Upper lobe of left lung (tissue), 6 donors: Measurements from ENCODE around the gene GFOD1. TPM values are rescaled to one million over a fixed set of nuclear protein-coding genes. Genes with fewer than 3 reads are reported as not detected.
A peak's percentile ranks its signal among the peaks of the same experiment; 100 is the strongest.

Experiments
- ATAC-seq, 2 donors: fragments of 200-7000 bp; cut with Tn5 transposase; one replicate each; pipeline ENCODE4 v1.9.1; 2022; ENCODE audit warnings: mild to moderate bottlenecking in 2 of 2, moderate library complexity in 2 of 2; ENCODE audit not compliant: low FRiP score in 2 of 2
- DNase-seq, 2 donors: peaks; one replicate each; pipeline ENCODE4 v3.0.0-alpha.2; 2019 to 2020
- H3K27ac ChIP-seq, 4 donors: fragments of 200-600 bp; sonication (generic); one replicate each; pipeline ENCODE4 v1.5.1; 2016 to 2019
- H3K27me3 ChIP-seq, 4 donors: fragments of 200-600 bp; sonication (generic); one replicate each; pipeline ENCODE4 v1.5.1; 2017 to 2019
- H3K36me3 ChIP-seq, 4 donors: fragments of 200-600 bp; sonication (generic); one replicate each; pipeline ENCODE4 v1.5.1; 2016 to 2019
- H3K4me1 ChIP-seq, 4 donors: fragments of 200-600 bp; sonication (generic); one replicate each; pipeline ENCODE4 v1.5.1; 2018 to 2019
- H3K4me3 ChIP-seq, 4 donors: fragments of 200-600 bp; sonication (generic); one replicate each; pipeline ENCODE4 v1.5.1; 2017 to 2019; ENCODE audit warnings: mild to moderate bottlenecking in 2 of 4, moderate library complexity in 1 of 4
- H3K9me3 ChIP-seq, 4 donors: fragments of 200-600 bp; sonication (generic); one replicate each; pipeline ENCODE4 v1.5.1; 2018 to 2019
- CTCF ChIP-seq, 6 experiments: fragments of 450-650 bp in 4 of 6; fragments of 200-600 bp in 2 of 6; sonication (generic) in 2 of 6; IDR thresholded peaks; one replicate each; pipeline ENCODE4 v1.5.1; 2016 to 2019; ENCODE audit warnings: antibody characterized with exemption in 6 of 6
- EP300 ChIP-seq, 4 donors: sonication (generic); formaldehyde crosslinking; IDR thresholded peaks; one replicate each; pipeline ENCODE4 v1.5.1; 2017; ENCODE audit warnings: antibody characterized with exemption in 4 of 4, control low read depth in 2 of 4
- POLR2A ChIP-seq, 4 donors: fragments of 450-650 bp; IDR thresholded peaks; one replicate each; pipeline ENCODE4 v1.5.1; 2016 to 2017; ENCODE audit warnings: antibody characterized with exemption in 4 of 4, mild to moderate bottlenecking in 2 of 4
- POLR2AphosphoS5 ChIP-seq, 2 donors: sonication (generic); formaldehyde crosslinking; IDR thresholded peaks; one replicate each; pipeline ENCODE4 v1.5.1; 2017; ENCODE audit warnings: antibody characterized with exemption in 2 of 2
- WGBS, 2 donors: methylation state at CpG; one replicate each; pipeline ENCODE4 v1.1.5; 2017 to 2018; 5-methylcytosine and 5-hydroxymethylcytosine counted together
- total RNA-seq, 6 donors: library from RNA; depleted of rRNA in 4 of 6; stranded (reverse); fragments of >200 nt in 4 of 6; gene quantifications; one replicate each; pipeline versions ENCODE4 v1.1.0 to v1.2.1, GENCODE V29; 2016 to 2021
- donor health status: DM: no; HTN: no; CAD: no; lungs with moderate emphysema.
- donor health status: DM: no; HTN: yes; CAD: no; lungs with severe emphysema.

GFOD1 gene
- total RNA-seq, 6 donors from 2014 or later = 22.8 to 37.7 (median 25.8) TPM

GRCh38 chr6:13338038-13338437, 149.4 kb downstream of the GFOD1 start:
- H3K27ac ChIP-seq = no peak overlapping the region
- no peaks in the 10 kb centered on the region for H3K36me3 ChIP-seq
- ATAC-seq (no peak), DNase-seq (no peak)
- no peaks in the 10 kb centered on the region for H3K9me3 ChIP-seq
- H3K27me3 ChIP-seq = no peaks in the 10 kb centered on the region
- peaks cover 0 to 4% (median 2%) of the 10 kb centered on the region in 4 donors for H3K4me1 ChIP-seq
- TF ChIP-seq EP300 (IDR thresholded peaks at IDR 0.05) (no peak), CTCF (IDR thresholded peaks at IDR 0.05) (no peak), POLR2AphosphoS5 (IDR thresholded peaks at IDR 0.05) (no peak), POLR2A (IDR thresholded peaks at IDR 0.05) (no peak)
- 63 to 80% methylated on average over 5 of the region's 5 CpGs for WGBS, 2 donors
- H3K4me3 ChIP-seq = no peak overlapping the region

- peaks cover 0 to 4% (median 2%) of the 10 kb centered on the region in 4 donors for H3K4me1 ChIP-seq
- no peaks in the 10 kb centered on the region for H3K27me3 ChIP-seq
- no peak overlapping the region for H3K4me3 ChIP-seq
- H3K9me3 ChIP-seq = no peaks in the 10 kb centered on the region
- H3K27ac ChIP-seq = no peak overlapping the region
- 34 to 36% methylated on average over 11 of the region's 11 CpGs for WGBS, 2 donors
- TF ChIP-seq EP300 (IDR thresholded peaks at IDR 0.05) (no peak), CTCF (IDR thresholded peaks at IDR 0.05) (peak; percentile 79 to 96 (median 91)), POLR2AphosphoS5 (IDR thresholded peaks at IDR 0.05) (peak in 1 of 2 donors; percentile 52), POLR2A (IDR thresholded peaks at IDR 0.05) (no peak)
- ATAC-seq (peak; percentile 87 to 95), DNase-seq (peak in 1 of 2 donors; percentile 74)
- H3K36me3 ChIP-seq = no peaks in the 10 kb centered on the region
Observed at GRCh38 chr6:13336553-13336952, 150.8 kb downstream of the GFOD1 start.

GRCh38 chr6:13334953-13335352, 152.4 kb downstream of the GFOD1 start:
- no peaks in the 10 kb centered on the region for H3K27me3 ChIP-seq
- no peak overlapping the region for H3K4me3 ChIP-seq
- H3K36me3 ChIP-seq = no peaks in the 10 kb centered on the region
- no peak overlapping the region for H3K27ac ChIP-seq
- no peaks in the 10 kb centered on the region for H3K9me3 ChIP-seq
- 46 to 57% methylated on average over 3 of the region's 3 CpGs for WGBS, 2 donors
- H3K4me1 ChIP-seq = peaks cover 0 to 4% (median 2%) of the 10 kb centered on the region in 4 donors
- ATAC-seq (no peak), DNase-seq (no peak)
- TF ChIP-seq POLR2A (IDR thresholded peaks at IDR 0.05) = no peak
- TF ChIP-seq CTCF (IDR thresholded peaks at IDR 0.05) = no peak
- no peak for TF ChIP-seq EP300 (IDR thresholded peaks at IDR 0.05)
- TF ChIP-seq POLR2AphosphoS5 (IDR thresholded peaks at IDR 0.05) = no peak

- DNase-seq = no peak
- TF ChIP-seq CTCF (IDR thresholded peaks at IDR 0.05) (no peak), POLR2AphosphoS5 (IDR thresholded peaks at IDR 0.05) (no peak), POLR2A (IDR thresholded peaks at IDR 0.05) (no peak), EP300 (IDR thresholded peaks at IDR 0.05) (no peak)
- Histone ChIP-seq H3K4me3 (no peak overlapping the region), H3K27ac (no peak overlapping the region), H3K9me3 (no peaks in the 10 kb centered on the region), H3K27me3 (no peaks in the 10 kb centered on the region), H3K4me1 (peaks cover 7 to 16% (median 11%) of the 10 kb centered on the region in 4 donors), H3K36me3 (no peaks in the 10 kb centered on the region)
- 85 to 89% methylated on average over 2 of the region's 2 CpGs for WGBS, 2 donors
- ATAC-seq = no peak
Observed at GRCh38 chr6:13332349-13332706, 155.1 kb downstream of the GFOD1 start.
